AG09319 (cell line): Measurements from ENCODE around the gene SGSM1.

Experiments
- DNase-seq: peaks from one replicate; pipeline ENCODE4 v3.0.0-alpha.2; 2010; ENCODE audit warnings: low read depth; ENCODE audit errors: extremely low read depth
- TF ChIP-seq, protein P1 (sequence below): IDR thresholded peaks from 2 replicates; pipeline ENCODE4 v1.5.1; 2011; ENCODE audit warnings: low read depth, mild to moderate bottlenecking, inconsistent platforms, low read length, moderate library complexity

Gene SGSM1

DNA sequence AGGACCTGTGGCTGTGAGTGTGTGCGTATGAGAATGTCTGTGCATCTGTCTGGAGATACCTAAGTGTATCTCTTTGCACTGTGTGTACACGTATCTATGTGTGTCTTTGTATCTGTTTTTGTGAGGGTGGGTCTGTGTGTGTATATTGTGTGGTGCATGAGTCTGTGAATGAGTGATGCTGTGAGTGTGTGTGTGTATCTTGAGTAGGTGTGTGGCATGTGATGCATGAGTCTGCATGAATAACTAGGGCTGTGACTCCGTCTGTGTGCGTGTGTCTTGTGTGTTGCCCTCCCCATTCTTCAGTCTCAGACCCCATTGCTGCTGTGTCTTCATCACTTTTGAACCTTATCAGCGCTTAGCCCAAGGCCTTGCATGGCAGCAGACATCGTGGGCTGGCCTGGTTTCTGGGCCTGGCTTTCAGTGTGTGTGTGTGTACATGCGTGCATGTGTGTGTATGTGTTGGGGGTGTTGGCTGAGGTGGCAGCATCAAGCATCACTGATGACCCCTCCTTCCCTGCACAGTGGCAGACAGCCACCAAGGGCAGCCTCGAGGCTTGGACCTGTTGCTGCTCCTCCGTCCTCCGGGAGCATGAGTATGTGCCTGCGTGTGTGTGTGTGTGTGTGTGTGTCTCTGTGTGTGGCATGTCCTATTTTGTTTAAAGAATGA, 1.4 kb downstream of the SGSM1 start:
- DNase-seq = no peak
- TF ChIP-seq, protein P1, sequence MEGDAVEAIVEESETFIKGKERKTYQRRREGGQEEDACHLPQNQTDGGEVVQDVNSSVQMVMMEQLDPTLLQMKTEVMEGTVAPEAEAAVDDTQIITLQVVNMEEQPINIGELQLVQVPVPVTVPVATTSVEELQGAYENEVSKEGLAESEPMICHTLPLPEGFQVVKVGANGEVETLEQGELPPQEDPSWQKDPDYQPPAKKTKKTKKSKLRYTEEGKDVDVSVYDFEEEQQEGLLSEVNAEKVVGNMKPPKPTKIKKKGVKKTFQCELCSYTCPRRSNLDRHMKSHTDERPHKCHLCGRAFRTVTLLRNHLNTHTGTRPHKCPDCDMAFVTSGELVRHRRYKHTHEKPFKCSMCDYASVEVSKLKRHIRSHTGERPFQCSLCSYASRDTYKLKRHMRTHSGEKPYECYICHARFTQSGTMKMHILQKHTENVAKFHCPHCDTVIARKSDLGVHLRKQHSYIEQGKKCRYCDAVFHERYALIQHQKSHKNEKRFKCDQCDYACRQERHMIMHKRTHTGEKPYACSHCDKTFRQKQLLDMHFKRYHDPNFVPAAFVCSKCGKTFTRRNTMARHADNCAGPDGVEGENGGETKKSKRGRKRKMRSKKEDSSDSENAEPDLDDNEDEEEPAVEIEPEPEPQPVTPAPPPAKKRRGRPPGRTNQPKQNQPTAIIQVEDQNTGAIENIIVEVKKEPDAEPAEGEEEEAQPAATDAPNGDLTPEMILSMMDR = no peak

DNA sequence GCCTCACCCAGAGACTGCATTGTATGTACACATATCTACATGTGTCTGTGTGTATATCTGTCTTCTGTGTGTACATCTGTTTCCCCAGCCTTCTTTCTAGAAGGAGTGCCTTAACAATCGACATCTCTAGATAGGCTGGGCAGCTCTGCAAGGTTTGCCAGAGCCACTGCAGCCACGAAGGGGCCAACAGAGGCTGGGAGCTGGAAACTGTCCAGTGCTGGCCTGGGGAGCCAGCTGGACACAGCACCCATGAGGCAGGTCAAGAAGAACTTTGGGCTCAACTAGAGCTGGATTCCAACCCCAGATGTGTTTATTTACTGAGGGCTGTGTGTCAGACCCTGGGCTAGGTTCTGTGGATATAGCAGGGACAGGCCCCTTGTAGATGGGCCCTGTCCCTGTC, 3.3 kb downstream of the SGSM1 start:
- TF ChIP-seq, protein P1 = no peak
- DNase-seq = no peak

DNA sequence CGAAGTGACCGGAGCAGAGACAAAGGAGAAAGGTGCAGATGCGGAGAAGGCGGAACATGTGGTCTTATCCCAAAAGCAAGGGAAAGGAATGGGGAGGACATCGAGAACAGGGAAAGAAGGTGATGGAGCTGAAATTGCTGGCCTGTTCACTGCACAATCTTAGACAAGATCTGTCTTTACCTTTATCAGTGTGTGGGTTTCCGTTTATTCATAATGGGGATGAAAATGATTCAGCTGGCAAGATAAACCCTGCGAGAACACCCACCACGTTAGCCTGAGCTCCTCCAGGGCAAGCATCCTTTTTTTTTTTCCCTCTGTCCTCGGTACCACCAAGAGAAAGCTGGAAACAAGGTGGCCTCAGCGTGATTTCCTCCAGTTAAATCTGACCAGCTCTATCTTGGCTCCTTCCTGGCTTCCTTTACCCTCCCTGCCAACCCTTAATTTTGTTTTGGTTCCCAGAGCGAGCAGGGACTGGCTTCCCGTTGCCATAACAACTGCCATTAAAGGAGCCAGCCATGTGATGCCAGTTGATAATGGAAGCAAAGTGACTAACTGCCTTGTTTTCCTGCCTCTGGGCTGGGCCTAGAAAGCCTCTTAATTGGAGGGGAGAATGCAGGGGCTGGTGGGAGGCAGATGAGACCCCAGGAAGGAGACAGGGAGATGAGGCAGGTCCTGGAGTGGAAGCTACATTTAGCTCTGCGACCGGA, 4.2 kb downstream of the SGSM1 start:
- TF ChIP-seq, protein P1 = no peak
- DNase-seq = no peak

DNA sequence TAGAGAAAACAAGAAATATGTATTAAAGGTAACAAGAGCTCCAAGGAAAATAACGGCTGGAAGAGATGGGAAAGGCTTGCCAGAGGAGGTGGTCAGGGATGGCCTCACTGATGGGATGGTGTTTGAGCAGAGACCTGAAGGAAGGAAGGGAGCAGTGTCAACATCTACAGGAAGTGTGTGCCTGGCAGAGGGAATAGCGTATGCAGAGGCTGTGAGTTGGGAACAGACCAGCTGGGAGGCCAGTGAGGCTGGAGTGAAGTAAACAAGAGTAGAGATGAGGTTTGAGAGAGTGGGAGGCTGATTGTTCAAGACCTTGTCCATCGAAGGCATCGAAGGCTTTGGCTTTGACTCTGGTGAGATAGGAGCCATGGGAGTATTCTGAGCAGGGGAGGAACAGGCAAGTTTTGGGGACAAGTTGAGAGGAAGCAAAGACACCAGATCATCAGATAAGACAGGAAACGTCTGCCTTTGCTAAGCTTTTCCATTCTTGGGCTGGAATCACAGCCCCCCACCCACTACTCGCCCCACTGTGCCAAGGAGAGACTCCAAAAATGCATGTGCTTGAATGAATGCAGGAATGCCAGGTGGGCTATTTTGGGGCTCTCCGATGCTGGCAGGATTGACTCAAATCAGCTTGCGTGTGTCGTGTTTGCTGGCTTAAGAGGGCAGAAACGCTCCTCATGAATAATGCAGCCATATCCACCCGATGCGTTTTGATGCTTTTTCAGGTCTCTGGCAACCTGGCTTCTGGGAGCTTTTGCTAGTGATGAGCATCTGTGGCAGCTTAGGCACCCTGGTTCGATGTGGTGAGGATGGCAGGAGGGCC, 7.2 kb downstream of the SGSM1 start:
- TF ChIP-seq, protein P1 = no peak
- DNase-seq = no peak

DNA sequence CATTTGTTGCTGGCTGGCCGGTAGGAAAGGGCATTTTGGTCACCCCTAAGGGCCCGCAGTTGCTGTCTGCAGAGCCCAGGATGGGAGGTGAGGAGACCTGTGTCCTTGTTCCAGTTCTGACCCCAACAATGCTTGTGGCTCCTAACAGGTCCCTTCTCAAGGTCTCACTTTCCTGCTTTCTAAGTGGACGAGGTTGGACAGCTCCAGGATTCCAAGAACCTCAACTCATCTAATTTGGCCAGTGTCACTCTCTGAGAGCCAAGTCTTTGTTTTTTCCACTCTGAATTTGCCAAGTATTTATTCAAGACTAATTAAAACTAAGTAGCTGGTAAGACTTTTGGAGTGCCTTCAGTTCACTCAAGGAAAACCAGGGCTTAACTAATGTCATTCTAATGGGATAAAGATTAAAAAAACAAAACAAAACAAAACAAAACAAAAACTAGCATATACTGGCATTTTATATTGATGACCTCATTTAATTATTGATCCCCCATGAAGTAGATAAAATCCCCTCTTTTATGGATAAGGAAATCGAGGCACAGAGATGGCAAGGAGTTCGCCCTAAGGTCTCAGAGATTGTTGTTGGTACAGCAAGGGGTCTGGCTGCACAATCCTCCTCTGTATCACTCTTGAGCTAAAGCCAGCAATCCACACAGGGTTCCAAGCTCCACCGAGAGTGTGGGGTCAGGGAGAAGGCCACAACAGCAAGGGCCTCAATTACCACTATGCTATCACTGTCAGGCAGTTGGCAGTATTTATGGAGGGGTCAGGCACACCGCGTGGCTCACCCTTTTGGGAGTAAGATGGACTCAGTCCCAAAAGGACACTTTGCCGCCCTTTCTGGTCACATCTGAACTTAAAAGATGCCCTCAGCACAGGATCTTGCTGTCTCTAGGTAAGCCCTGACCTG, 8.1 kb downstream of the SGSM1 start:
- no peak for DNase-seq
- TF ChIP-seq, protein P1 = no peak

DNA sequence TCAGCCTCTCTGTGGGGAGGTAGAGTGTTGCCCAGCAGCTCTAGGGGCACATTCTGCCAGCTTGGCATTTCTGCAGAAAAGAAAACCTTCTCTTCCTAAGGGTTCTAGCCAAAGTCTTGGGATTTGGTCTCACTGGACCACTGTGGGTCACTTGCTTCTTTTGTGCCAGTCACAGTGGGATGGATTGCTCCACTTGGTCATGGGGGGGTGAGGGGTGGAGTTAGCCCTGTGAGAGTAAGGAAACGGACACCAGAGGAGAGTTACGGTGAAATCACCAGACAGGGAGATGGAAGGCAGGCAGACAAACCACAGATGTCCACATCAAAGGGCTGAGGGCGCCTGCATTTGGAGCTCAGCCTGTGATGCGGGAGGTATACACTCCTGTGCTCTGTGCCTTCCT, 10.8 kb downstream of the SGSM1 start:
- TF ChIP-seq, protein P1 = no peak
- no peak for DNase-seq
